Mucosa of stomach (tissue), 1 donor: ENCODE data around the gene RNF40.
"Not testable (repeated sequence)": the region's sequence is repeated elsewhere in the genome, so short reads cannot be mapped to it uniquely, and the experiment has no call there.

Experiments
- H3K27me3 ChIP-seq: one replicate; pipeline ENCODE4 v1.7.0; 2013; ENCODE audit warnings: mild to moderate bottlenecking, low read length; ENCODE audit not compliant: control insufficient read depth, insufficient read depth
- H3K36me3 ChIP-seq: one replicate; pipeline ENCODE4 v1.7.0; 2013; ENCODE audit warnings: low read length; ENCODE audit not compliant: control insufficient read depth, insufficient read depth
- H3K4me1 ChIP-seq: one replicate; pipeline ENCODE4 v1.7.0; 2013; ENCODE audit warnings: mild to moderate bottlenecking, low read length; ENCODE audit not compliant: control insufficient read depth, insufficient read depth
- H3K4me3 ChIP-seq: one replicate; pipeline ENCODE4 v1.7.0; 2013; ENCODE audit warnings: low read length
- H3K9ac ChIP-seq: one replicate; pipeline ENCODE4 v1.7.0; 2013; ENCODE audit warnings: mild to moderate bottlenecking, low read length, moderate library complexity
- H3K9me3 ChIP-seq: one replicate; pipeline ENCODE4 v1.7.0; 2013; ENCODE audit warnings: mild to moderate bottlenecking, low read length, moderate library complexity; ENCODE audit not compliant: control insufficient read depth
- donor health status: Pancreatic carcinoma.

Gene RNF40

GRCh38 chr16:30797670-30798309 lies 35.7 kb downstream of the RNF40 start:
- Histone ChIP-seq H3K36me3 (no peaks in the 10 kb centered on the region), H3K4me1 (no peaks in the 10 kb centered on the region), H3K27me3 (no peaks in the 10 kb centered on the region), H3K9me3 (no peaks in the 10 kb centered on the region), H3K9ac (no peak overlapping the region), H3K4me3 (no peak overlapping the region)

- H3K4me1 ChIP-seq, result peaks cover 5% of the 10 kb centered on the region
- no peak overlapping the region for H3K9ac ChIP-seq
- no peaks in the 10 kb centered on the region for H3K27me3 ChIP-seq
Observed at GRCh38 chr16:30802936-30803335, 40.8 kb downstream of the RNF40 start.

GRCh38 chr16:30805056-30805369 lies 42.9 kb downstream of the RNF40 start:
- no peaks in the 10 kb centered on the region for H3K36me3 ChIP-seq
- H3K4me1 ChIP-seq, result peaks cover 5% of the 10 kb centered on the region
- H3K27me3 ChIP-seq, result no peaks in the 10 kb centered on the region
- H3K9me3 ChIP-seq, result no peaks in the 10 kb centered on the region
- H3K4me3 ChIP-seq, result peak overlapping the region; percentile 93
- H3K9ac ChIP-seq, result peak overlapping the region; percentile 92

More at GRCh38 chr16:30802936-30803335, 40.8 kb downstream of the RNF40 start:
- Histone ChIP-seq H3K9me3 (no peaks in the 10 kb centered on the region), H3K36me3 (no peaks in the 10 kb centered on the region), H3K4me3 (no peak overlapping the region)

GRCh38 chr16:30805370-30806169 lies 43.4 kb downstream of the RNF40 start:
- no peaks in the 10 kb centered on the region for H3K27me3 ChIP-seq

GRCh38 chr16:30808146-30808545 lies 46.0 kb downstream of the RNF40 start:
- H3K27me3 ChIP-seq, result no peaks in the 10 kb centered on the region
- H3K9ac ChIP-seq, result no peak overlapping the region
- no peaks in the 10 kb centered on the region for H3K9me3 ChIP-seq
- H3K36me3 ChIP-seq, result no peaks in the 10 kb centered on the region
- no peak overlapping the region for H3K4me3 ChIP-seq
- peaks cover 5% of the 10 kb centered on the region for H3K4me1 ChIP-seq

More at GRCh38 chr16:30805370-30806169, 43.4 kb downstream of the RNF40 start:
- Histone ChIP-seq H3K9ac (peak overlapping the region; percentile 92), H3K9me3 (no peaks in the 10 kb centered on the region), H3K36me3 (no peaks in the 10 kb centered on the region), H3K4me3 (peak overlapping the region; percentile 93), H3K4me1 (peaks cover 5% of the 10 kb centered on the region)

- not testable (repeated sequence) for H3K4me1 ChIP-seq
Observed at GRCh38 chr16:30808890-30809426, 46.8 kb downstream of the RNF40 start.

GRCh38 chr16:30809675-30810074 lies 47.6 kb downstream of the RNF40 start:
- not testable (repeated sequence) for H3K4me3 ChIP-seq, H3K9ac ChIP-seq, H3K36me3 ChIP-seq, H3K9me3 ChIP-seq, H3K27me3 ChIP-seq
- peaks cover 12% of the 10 kb centered on the region for H3K4me1 ChIP-seq

More at GRCh38 chr16:30808890-30809426, 46.8 kb downstream of the RNF40 start:
- not testable (repeated sequence) for H3K4me3 ChIP-seq, H3K9ac ChIP-seq, H3K36me3 ChIP-seq, H3K9me3 ChIP-seq, H3K27me3 ChIP-seq

GRCh38 chr16:30813821-30814189 lies 51.7 kb downstream of the RNF40 start:
- Histone ChIP-seq H3K9ac (peak overlapping the region; percentile 83), H3K27me3 (no peaks in the 10 kb centered on the region), H3K36me3 (no peaks in the 10 kb centered on the region), H3K4me3 (peak overlapping the region; percentile 64), H3K9me3 (no peaks in the 10 kb centered on the region), H3K4me1 (peaks cover 11% of the 10 kb centered on the region)

GRCh38 chr16:30816769-30817168 lies 54.6 kb downstream of the RNF40 start:
- no peak overlapping the region for H3K4me3 ChIP-seq
- H3K27me3 ChIP-seq, result no peaks in the 10 kb centered on the region
- no peak overlapping the region for H3K9ac ChIP-seq
- H3K4me1 ChIP-seq, result peaks cover 11% of the 10 kb centered on the region
- H3K9me3 ChIP-seq, result no peaks in the 10 kb centered on the region
- no peaks in the 10 kb centered on the region for H3K36me3 ChIP-seq

GRCh38 chr16:30820952-30821421 lies 58.9 kb downstream of the RNF40 start:
- no peaks in the 10 kb centered on the region for H3K9me3 ChIP-seq
- H3K36me3 ChIP-seq, result no peaks in the 10 kb centered on the region
- peaks cover 6% of the 10 kb centered on the region for H3K4me1 ChIP-seq
- no peak overlapping the region for H3K9ac ChIP-seq
- no peaks in the 10 kb centered on the region for H3K27me3 ChIP-seq
- no peak overlapping the region for H3K4me3 ChIP-seq

- H3K9me3 ChIP-seq, H3K36me3 ChIP-seq, H3K4me1 ChIP-seq, H3K9ac ChIP-seq, H3K27me3 ChIP-seq, H3K4me3 ChIP-seq: not testable (repeated sequence)
Observed at GRCh38 chr16:30821441-30821840, 59.3 kb downstream of the RNF40 start.

- Histone ChIP-seq H3K9ac (no peak overlapping the region), H3K27me3 (no peaks in the 10 kb centered on the region), H3K4me3 (no peak overlapping the region), H3K9me3 (no peaks in the 10 kb centered on the region), H3K36me3 (no peaks in the 10 kb centered on the region), H3K4me1 (peaks cover 6% of the 10 kb centered on the region)
Observed at GRCh38 chr16:30821891-30822290, 59.8 kb downstream of the RNF40 start.
